Fibroblast of mammary gland (primary cell): ENCODE measurements around the gene ME3.
"Not testable (repeated sequence)": the region's sequence is repeated elsewhere in the genome, so short reads cannot be mapped to it uniquely, and the experiment has no call there.

Experiments used
- DNase-seq: peaks from one replicate; pipeline ENCODE4 v3.0.0-alpha.2; 2010; ENCODE audit warnings: low read depth
- H3K4me3 ChIP-seq: 2 replicates; pipeline ENCODE4 v1.5.1; 2011; ENCODE audit warnings: low read depth, mild to moderate bottlenecking, low read length, moderate library complexity; ENCODE audit not compliant: control insufficient read depth
- TF ChIP-seq, protein P1 (sequence below): conservative IDR thresholded peaks from 2 replicates; pipeline ENCODE4 v1.5.1; 2011; ENCODE audit warnings: low read depth, low read length, inconsistent platforms; ENCODE audit not compliant: control insufficient read depth, insufficient read depth

Gene ME3

DNA sequence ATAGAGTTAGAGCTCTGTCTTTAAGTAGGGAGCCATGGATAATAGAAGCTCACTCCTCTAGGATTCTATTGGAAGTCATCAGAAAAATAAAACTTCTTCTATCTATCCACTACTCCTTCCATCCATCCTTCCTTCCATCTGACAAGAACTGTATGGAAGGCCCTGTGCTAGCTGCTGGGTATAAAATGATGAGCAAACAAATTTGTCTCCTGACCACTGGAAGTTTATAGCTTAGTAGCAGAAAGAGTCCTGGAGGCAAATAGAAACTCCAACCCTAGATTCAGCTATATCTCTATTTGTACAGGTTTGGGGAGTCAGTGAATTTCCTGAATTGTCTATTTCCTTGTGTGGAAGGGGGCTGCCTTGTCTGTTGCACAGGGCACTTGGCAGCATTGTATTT lies 136.6 kb downstream of the ME3 start:
- no peak overlapping the region for H3K4me3 ChIP-seq
- TF ChIP-seq, protein P1, sequence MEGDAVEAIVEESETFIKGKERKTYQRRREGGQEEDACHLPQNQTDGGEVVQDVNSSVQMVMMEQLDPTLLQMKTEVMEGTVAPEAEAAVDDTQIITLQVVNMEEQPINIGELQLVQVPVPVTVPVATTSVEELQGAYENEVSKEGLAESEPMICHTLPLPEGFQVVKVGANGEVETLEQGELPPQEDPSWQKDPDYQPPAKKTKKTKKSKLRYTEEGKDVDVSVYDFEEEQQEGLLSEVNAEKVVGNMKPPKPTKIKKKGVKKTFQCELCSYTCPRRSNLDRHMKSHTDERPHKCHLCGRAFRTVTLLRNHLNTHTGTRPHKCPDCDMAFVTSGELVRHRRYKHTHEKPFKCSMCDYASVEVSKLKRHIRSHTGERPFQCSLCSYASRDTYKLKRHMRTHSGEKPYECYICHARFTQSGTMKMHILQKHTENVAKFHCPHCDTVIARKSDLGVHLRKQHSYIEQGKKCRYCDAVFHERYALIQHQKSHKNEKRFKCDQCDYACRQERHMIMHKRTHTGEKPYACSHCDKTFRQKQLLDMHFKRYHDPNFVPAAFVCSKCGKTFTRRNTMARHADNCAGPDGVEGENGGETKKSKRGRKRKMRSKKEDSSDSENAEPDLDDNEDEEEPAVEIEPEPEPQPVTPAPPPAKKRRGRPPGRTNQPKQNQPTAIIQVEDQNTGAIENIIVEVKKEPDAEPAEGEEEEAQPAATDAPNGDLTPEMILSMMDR, result no peak
- no peak for DNase-seq

DNA sequence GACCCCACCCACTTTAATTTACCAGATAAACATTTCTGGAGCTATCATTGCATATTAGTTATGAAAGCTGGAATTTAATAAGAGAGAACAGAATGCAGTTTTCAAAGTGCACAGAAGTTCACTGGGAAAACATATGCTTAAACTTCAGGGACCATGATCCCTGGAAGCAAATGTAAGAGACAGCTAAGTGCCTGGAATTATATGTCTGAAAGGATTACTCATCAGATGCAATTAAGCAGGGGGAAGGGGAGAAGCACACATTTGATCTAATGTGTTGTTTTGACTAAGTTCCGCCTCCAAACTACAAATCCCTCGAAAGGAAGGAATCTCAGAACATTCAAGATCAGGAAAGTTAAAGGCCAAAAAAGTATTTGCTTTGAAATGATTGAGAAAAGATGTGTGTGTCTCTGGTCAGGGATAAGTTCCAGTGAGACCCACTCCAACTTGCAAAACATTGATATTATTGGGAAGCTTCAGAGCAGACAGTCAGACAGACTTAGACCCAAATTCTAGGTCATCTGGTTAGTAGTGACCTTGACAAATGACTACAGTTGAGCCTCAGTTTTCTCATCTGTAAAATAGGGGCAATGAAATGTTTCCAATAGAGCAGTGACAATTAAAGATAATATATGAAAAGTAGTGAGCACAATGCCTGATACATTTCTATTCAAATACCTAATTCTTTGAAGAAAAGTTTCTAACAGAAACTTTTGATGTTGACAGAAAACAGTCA lies 147.6 kb downstream of the ME3 start:
- no peak overlapping the region for H3K4me3 ChIP-seq
- TF ChIP-seq, protein P1, result no peak
- DNase-seq, result peak; percentile 75

DNA sequence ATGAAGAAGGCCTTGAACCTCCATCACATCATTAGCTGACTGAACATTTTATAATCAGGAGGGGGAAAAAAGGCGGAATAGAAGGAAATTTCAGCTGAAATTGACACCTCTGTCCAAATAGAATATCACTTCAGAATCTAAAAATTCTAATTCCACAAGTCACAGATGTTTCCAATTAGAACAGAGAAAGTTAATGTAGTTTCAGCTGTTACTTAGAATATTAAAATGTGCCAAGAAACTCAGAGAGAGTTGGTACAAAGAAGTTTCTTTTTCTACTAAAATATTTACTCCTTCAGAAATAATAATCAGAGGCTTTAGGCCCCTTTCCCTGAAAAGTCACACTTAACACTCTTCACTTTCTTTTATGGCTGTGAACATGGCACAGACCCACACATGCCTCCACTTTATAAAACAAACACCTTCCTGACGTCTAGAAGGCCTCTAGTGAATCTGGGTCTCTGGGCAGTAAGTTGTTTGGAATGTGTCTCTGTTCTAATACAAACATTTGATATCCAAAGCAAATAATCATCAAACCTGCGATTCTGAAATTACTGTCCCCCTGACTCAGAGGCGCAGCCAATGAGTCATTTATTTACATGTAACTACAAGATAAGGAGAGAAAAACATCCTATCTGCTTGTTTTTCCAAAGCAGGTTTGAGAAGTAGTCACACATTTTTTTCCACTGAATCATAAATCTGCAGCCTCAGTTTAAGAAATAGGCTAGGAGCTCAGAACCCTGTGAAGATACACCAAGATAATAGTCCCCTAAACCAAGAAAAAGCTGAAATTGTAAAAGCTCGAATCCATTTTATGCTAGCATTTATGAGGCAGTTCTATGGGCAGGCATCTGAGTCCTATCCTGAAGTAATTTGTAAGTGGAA lies 148.4 kb downstream of the ME3 start:
- H3K4me3 ChIP-seq, result no peak overlapping the region
- peak; percentile 90 for DNase-seq
- TF ChIP-seq, protein P1, result no peak

DNA sequence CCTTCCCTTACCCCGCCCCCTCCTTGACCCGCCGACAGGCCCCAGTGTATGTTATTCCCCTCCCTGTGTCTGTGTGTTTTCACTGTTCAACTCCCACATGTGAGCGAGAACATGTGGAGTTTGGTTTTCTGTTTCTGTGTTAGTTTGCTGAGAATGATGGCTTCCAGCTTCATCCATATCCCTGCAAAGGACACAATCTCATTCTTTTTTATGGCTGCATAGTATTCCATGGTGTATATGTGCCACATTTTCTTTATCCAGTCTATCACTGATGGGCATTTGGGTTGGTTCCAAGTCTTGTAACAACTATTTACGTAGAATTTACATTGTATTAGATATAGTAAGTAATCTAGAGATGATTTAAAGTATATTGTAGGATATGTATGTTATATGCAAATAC lies 149.9 kb downstream of the ME3 start:
- not testable (repeated sequence) for H3K4me3 ChIP-seq

DNA sequence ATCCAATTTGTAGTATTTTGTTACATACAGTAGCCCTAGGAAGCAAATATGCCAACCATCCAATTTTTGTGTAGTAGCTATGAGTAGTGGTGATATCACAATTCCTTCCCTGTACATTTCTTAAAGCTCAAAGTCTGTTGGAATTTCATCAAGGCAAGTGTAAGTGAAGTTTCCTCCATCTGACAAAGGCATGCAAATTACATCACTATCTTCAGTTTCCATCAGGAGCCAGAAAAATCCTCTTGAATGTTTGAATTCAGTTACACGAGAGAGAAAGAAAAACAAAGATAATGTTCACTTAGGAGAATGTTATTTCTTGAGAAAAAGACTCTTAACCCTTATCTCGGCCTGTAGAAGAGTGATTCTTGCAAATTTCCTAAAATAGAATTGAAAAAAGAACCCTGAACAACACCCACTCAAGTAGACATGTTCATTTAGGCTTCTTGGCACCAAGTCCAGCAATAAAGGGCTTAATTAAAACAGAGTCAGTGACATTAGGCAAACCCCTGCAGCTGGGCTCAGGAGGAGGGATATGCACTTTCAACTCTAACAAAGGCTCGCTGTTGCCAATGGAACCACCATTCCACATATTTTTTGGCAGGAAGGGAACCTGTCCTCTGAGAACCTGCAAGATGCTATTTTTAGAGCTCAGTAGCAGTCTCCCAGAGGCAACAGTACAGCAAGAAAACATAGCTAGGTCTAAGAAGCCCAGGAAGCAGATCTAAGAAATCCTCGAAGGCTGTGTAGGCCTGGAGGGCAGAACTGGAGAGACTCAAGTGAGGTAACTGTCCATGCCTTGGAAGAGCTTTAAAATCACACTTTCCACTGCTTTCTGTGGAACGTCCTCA lies 153.1 kb downstream of the ME3 start:
- H3K4me3 ChIP-seq, result no peak overlapping the region
- DNase-seq, result peak; percentile 52
- TF ChIP-seq, protein P1, result no peak

More for the DNA sequence above, 149.9 kb downstream of the ME3 start:
- not testable (repeated sequence) for DNase-seq

DNA sequence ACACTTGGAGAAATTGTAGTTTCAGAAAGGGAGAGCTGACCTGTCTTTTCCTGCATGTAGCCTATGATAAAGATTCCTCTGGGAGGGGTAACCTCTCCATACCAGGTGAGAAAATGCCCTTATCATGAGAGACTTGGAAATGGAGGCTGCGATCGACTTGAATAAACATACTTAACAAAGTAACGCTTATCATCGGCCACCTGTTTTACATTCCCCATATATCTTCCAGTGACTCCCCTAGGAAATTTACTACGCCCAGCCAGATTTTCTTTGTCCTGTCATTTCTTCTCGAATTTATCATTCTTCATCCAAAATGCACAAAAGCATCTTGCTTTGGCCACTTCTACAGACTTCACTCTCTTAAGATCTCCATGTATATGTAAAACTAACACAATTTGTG lies 154.2 kb downstream of the ME3 start:
- H3K4me3 ChIP-seq, result no peak overlapping the region
- TF ChIP-seq, protein P1, result no peak
- no peak for DNase-seq
